Measurements from ENCODE around the gene ABRAXAS1.
"Not testable (repeated sequence)": the region's sequence is repeated elsewhere in the genome, so short reads cannot be mapped to it uniquely, and the experiment has no call there.

ABRAXAS1 gene

GRCh38 chr4:83484500-83485461 lies at the start of gene ABRAXAS1:
Gene ABRAXAS1, minus strand, starts transcription at chr4:83485100. Its CDS starts 28 bp downstream, at chr4:83485072.
- peak within 1 kb of the TSS; percentile 96 for H3K4me3 ChIP-seq (ENCODE audit: low read depth, low read length)
- peaks cover 7% of the 10 kb centered on the region for H3K27me3 ChIP-seq (ENCODE audit: control insufficient read depth, insufficient read depth, low read length)
- peaks cover 6% of the 10 kb centered on the region; the same call in 1 of the 2 replicates for H3K36me3 ChIP-seq (ENCODE audit: control insufficient read depth, insufficient read depth, low read length)
- H3K4me1 ChIP-seq (ENCODE audit: control insufficient read depth, insufficient read depth, low read length): peaks cover 5% of the 10 kb centered on the region
- peak within 1 kb of the TSS; percentile 84 for H3K27ac ChIP-seq (ENCODE audit: low read depth, low read length)
- H3K9me3 ChIP-seq (ENCODE audit: control insufficient read depth, insufficient read depth, low read length): no peaks in the 10 kb centered on the region
- H3K9ac ChIP-seq (ENCODE audit: low read depth, low read length): peak within 1 kb of the TSS; percentile 79

GRCh38 chr4:83527671-83528070 lies 42.8 kb upstream of the ABRAXAS1 start:
- Histone ChIP-seq H3K4me1 (ENCODE audit: control insufficient read depth, insufficient read depth, low read length) (no peaks in the 10 kb centered on the region), H3K36me3 (ENCODE audit: control insufficient read depth, insufficient read depth, low read length) (no peaks in the 10 kb centered on the region)

GRCh38 chr4:83522239-83522638 lies 37.3 kb upstream of the ABRAXAS1 start:
- Histone ChIP-seq H3K4me1 (ENCODE audit: control insufficient read depth, insufficient read depth, low read length) (no peaks in the 10 kb centered on the region), H3K27me3 (ENCODE audit: control insufficient read depth, insufficient read depth, low read length) (no peaks in the 10 kb centered on the region), H3K36me3 (ENCODE audit: control insufficient read depth, insufficient read depth, low read length) (no peaks in the 10 kb centered on the region), H3K4me3 (ENCODE audit: low read depth, low read length) (no peak overlapping the region), H3K9me3 (ENCODE audit: control insufficient read depth, insufficient read depth, low read length) (no peaks in the 10 kb centered on the region), H3K9ac (ENCODE audit: low read depth, low read length) (no peak overlapping the region), H3K27ac (ENCODE audit: low read depth, low read length) (no peak overlapping the region)

More at GRCh38 chr4:83527671-83528070, 42.8 kb upstream of the ABRAXAS1 start:
- H3K9me3 ChIP-seq (ENCODE audit: control insufficient read depth, insufficient read depth, low read length): no peaks in the 10 kb centered on the region
- no peak overlapping the region for H3K27ac ChIP-seq (ENCODE audit: low read depth, low read length)
- no peak overlapping the region for H3K4me3 ChIP-seq (ENCODE audit: low read depth, low read length)
- H3K27me3 ChIP-seq (ENCODE audit: control insufficient read depth, insufficient read depth, low read length): 0 out of 2 replicates have a peak, but pooled peaks cover 4% of the 10 kb centered on the region
- H3K9ac ChIP-seq (ENCODE audit: low read depth, low read length): no peak overlapping the region

GRCh38 chr4:83516042-83516772 lies 31.3 kb upstream of the ABRAXAS1 start:
- Histone ChIP-seq H3K4me3 (ENCODE audit: low read depth, low read length) (no peak overlapping the region), H3K9ac (ENCODE audit: low read depth, low read length) (no peak overlapping the region), H3K27me3 (ENCODE audit: control insufficient read depth, insufficient read depth, low read length) (no peaks in the 10 kb centered on the region), H3K4me1 (ENCODE audit: control insufficient read depth, insufficient read depth, low read length) (no peaks in the 10 kb centered on the region), H3K27ac (ENCODE audit: low read depth, low read length) (no peak overlapping the region), H3K36me3 (ENCODE audit: control insufficient read depth, insufficient read depth, low read length) (no peaks in the 10 kb centered on the region), H3K9me3 (ENCODE audit: control insufficient read depth, insufficient read depth, low read length) (no peaks in the 10 kb centered on the region)

- Histone ChIP-seq H3K36me3 (ENCODE audit: control insufficient read depth, insufficient read depth, low read length) (no peaks in the 10 kb centered on the region), H3K9ac (ENCODE audit: low read depth, low read length) (no peak overlapping the region), H3K4me1 (ENCODE audit: control insufficient read depth, insufficient read depth, low read length) (no peaks in the 10 kb centered on the region)
These were observed 25.5 kb upstream of the ABRAXAS1 start for GRCh38 chr4:83510442-83510841.

GRCh38 chr4:83509156-83509585 lies 24.3 kb upstream of the ABRAXAS1 start:
- H3K27ac ChIP-seq (ENCODE audit: low read depth, low read length); H3K27me3 ChIP-seq (ENCODE audit: control insufficient read depth, insufficient read depth, low read length); H3K9me3 ChIP-seq (ENCODE audit: control insufficient read depth, insufficient read depth, low read length); H3K36me3 ChIP-seq (ENCODE audit: control insufficient read depth, insufficient read depth, low read length); H3K4me1 ChIP-seq (ENCODE audit: control insufficient read depth, insufficient read depth, low read length); H3K9ac ChIP-seq (ENCODE audit: low read depth, low read length); H3K4me3 ChIP-seq (ENCODE audit: low read depth, low read length): not testable (repeated sequence)

More at GRCh38 chr4:83510442-83510841, 25.5 kb upstream of the ABRAXAS1 start:
- Histone ChIP-seq H3K9me3 (ENCODE audit: control insufficient read depth, insufficient read depth, low read length) (no peaks in the 10 kb centered on the region), H3K4me3 (ENCODE audit: low read depth, low read length) (no peak overlapping the region), H3K27ac (ENCODE audit: low read depth, low read length) (no peak overlapping the region), H3K27me3 (ENCODE audit: control insufficient read depth, insufficient read depth, low read length) (no peaks in the 10 kb centered on the region)

GRCh38 chr4:83504996-83505395 lies 20.1 kb upstream of the ABRAXAS1 start:
- Histone ChIP-seq H3K36me3 (ENCODE audit: control insufficient read depth, insufficient read depth, low read length) (no peaks in the 10 kb centered on the region), H3K27ac (ENCODE audit: low read depth, low read length) (no peak overlapping the region), H3K9ac (ENCODE audit: low read depth, low read length) (no peak overlapping the region), H3K27me3 (ENCODE audit: control insufficient read depth, insufficient read depth, low read length) (no peaks in the 10 kb centered on the region), H3K9me3 (ENCODE audit: control insufficient read depth, insufficient read depth, low read length) (no peaks in the 10 kb centered on the region), H3K4me1 (ENCODE audit: control insufficient read depth, insufficient read depth, low read length) (no peaks in the 10 kb centered on the region), H3K4me3 (ENCODE audit: low read depth, low read length) (no peak overlapping the region)

GRCh38 chr4:83504503-83504902 lies 19.6 kb upstream of the ABRAXAS1 start:
- H3K4me3 ChIP-seq (ENCODE audit: low read depth, low read length): no peak overlapping the region
- H3K9me3 ChIP-seq (ENCODE audit: control insufficient read depth, insufficient read depth, low read length): no peaks in the 10 kb centered on the region
- no peaks in the 10 kb centered on the region for H3K36me3 ChIP-seq (ENCODE audit: control insufficient read depth, insufficient read depth, low read length)
- no peaks in the 10 kb centered on the region for H3K4me1 ChIP-seq (ENCODE audit: control insufficient read depth, insufficient read depth, low read length)
- no peak overlapping the region for H3K27ac ChIP-seq (ENCODE audit: low read depth, low read length)
- H3K27me3 ChIP-seq (ENCODE audit: control insufficient read depth, insufficient read depth, low read length): no peaks in the 10 kb centered on the region
- no peak overlapping the region for H3K9ac ChIP-seq (ENCODE audit: low read depth, low read length)

GRCh38 chr4:83503974-83504373 lies 19.1 kb upstream of the ABRAXAS1 start:
- no peak overlapping the region for H3K9ac ChIP-seq (ENCODE audit: low read depth, low read length)
- H3K27me3 ChIP-seq (ENCODE audit: control insufficient read depth, insufficient read depth, low read length): no peaks in the 10 kb centered on the region
- no peaks in the 10 kb centered on the region for H3K36me3 ChIP-seq (ENCODE audit: control insufficient read depth, insufficient read depth, low read length)
- no peak overlapping the region for H3K4me3 ChIP-seq (ENCODE audit: low read depth, low read length)
- H3K27ac ChIP-seq (ENCODE audit: low read depth, low read length): no peak overlapping the region
- no peaks in the 10 kb centered on the region for H3K9me3 ChIP-seq (ENCODE audit: control insufficient read depth, insufficient read depth, low read length)
- no peaks in the 10 kb centered on the region for H3K4me1 ChIP-seq (ENCODE audit: control insufficient read depth, insufficient read depth, low read length)

- not testable (repeated sequence) for H3K9me3 ChIP-seq (ENCODE audit: control insufficient read depth, insufficient read depth, low read length); H3K4me3 ChIP-seq (ENCODE audit: low read depth, low read length)
These were observed 16.8 kb upstream of the ABRAXAS1 start for GRCh38 chr4:83501671-83502070.

GRCh38 chr4:83498187-83498586 lies 13.3 kb upstream of the ABRAXAS1 start:
- Histone ChIP-seq H3K9me3 (ENCODE audit: control insufficient read depth, insufficient read depth, low read length) (no peaks in the 10 kb centered on the region), H3K4me1 (ENCODE audit: control insufficient read depth, insufficient read depth, low read length) (no peaks in the 10 kb centered on the region), H3K27ac (ENCODE audit: low read depth, low read length) (no peak overlapping the region), H3K27me3 (ENCODE audit: control insufficient read depth, insufficient read depth, low read length) (no peaks in the 10 kb centered on the region), H3K4me3 (ENCODE audit: low read depth, low read length) (no peak overlapping the region), H3K9ac (ENCODE audit: low read depth, low read length) (no peak overlapping the region), H3K36me3 (ENCODE audit: control insufficient read depth, insufficient read depth, low read length) (no peaks in the 10 kb centered on the region)

More at GRCh38 chr4:83501671-83502070, 16.8 kb upstream of the ABRAXAS1 start:
- not testable (repeated sequence) for H3K27me3 ChIP-seq (ENCODE audit: control insufficient read depth, insufficient read depth, low read length); H3K9ac ChIP-seq (ENCODE audit: low read depth, low read length); H3K4me1 ChIP-seq (ENCODE audit: control insufficient read depth, insufficient read depth, low read length); H3K36me3 ChIP-seq (ENCODE audit: control insufficient read depth, insufficient read depth, low read length); H3K27ac ChIP-seq (ENCODE audit: low read depth, low read length)

All from HUES48 (cell line).